ENCODE measurements around the gene CCDC34.
"Not testable (repeated sequence)": the region's sequence is repeated elsewhere in the genome, so short reads cannot be mapped to it uniquely, and the experiment has no call there.

CCDC34 gene

GRCh38 chr11:27321340-27321739 lies 41.7 kb downstream of the CCDC34 start:
- H3K4ac ChIP-seq (ENCODE audit: low read depth in 1 of 2, low read length in 2 of 2); H2BK15ac ChIP-seq (ENCODE audit: low read depth, poor library complexity, severe bottlenecking); H3K14ac ChIP-seq (ENCODE audit: low read length in 2 of 2); H3K4me1 ChIP-seq (ENCODE audit: control insufficient read depth, insufficient read depth, low read depth, low read length); H3K79me1 ChIP-seq (replicated peaks; ENCODE audit: low read length, poor library complexity, severe bottlenecking); H2AK5ac ChIP-seq (ENCODE audit: low read length, severe bottlenecking); H3K4me2 ChIP-seq (ENCODE audit: low read length, poor library complexity, severe bottlenecking); H3K18ac ChIP-seq (ENCODE audit: low read depth in 1 of 2, low read length in 2 of 2); H3K9me3 ChIP-seq (ENCODE audit: control insufficient read depth, low read length); H2BK12ac ChIP-seq (ENCODE audit: low read length in 2 of 2); H3K27me3 ChIP-seq (ENCODE audit: control insufficient read depth in 1 of 2, insufficient read depth in 1 of 2, low read length in 2 of 2); H2BK120ac ChIP-seq (ENCODE audit: low read depth, low read length); H3K36me3 ChIP-seq (ENCODE audit: control insufficient read depth in 1 of 2, insufficient read depth in 2 of 2, low read depth in 1 of 2, low read length in 2 of 2); H4K91ac ChIP-seq (ENCODE audit: low read length); H3K4me3 ChIP-seq (ENCODE audit: insufficient read depth in 1 of 2, low read depth in 1 of 2, low read length in 2 of 2); H3K27ac ChIP-seq (ENCODE audit: low read length, poor library complexity, severe bottlenecking); H2BK5ac ChIP-seq (ENCODE audit: low read depth, low read length, poor library complexity, severe bottlenecking); DNase-seq; H4K8ac ChIP-seq (ENCODE audit: low read length); H3K9ac ChIP-seq (ENCODE audit: low read length); H2AFZ ChIP-seq (ENCODE audit: low read depth, low read length); H3K23ac ChIP-seq (ENCODE audit: low read length in 2 of 2): not testable (repeated sequence)
- 91% methylated on average over 10 of the region's 10 CpGs for WGBS

GRCh38 chr11:27319072-27319471 lies 43.9 kb downstream of the CCDC34 start:
- peak; percentile 48 for DNase-seq
- H3K79me1 ChIP-seq (replicated peaks; ENCODE audit: low read length, poor library complexity, severe bottlenecking): no peaks in the 10 kb centered on the region

GRCh38 chr11:27317751-27318150 lies 45.3 kb downstream of the CCDC34 start:
- Histone ChIP-seq H3K9ac (ENCODE audit: low read length) (peak overlapping the region; percentile 68), H3K27ac (ENCODE audit: low read length, poor library complexity, severe bottlenecking) (no peak overlapping the region), H2BK5ac (ENCODE audit: low read depth, low read length, poor library complexity, severe bottlenecking) (no peak overlapping the region), H3K14ac (ENCODE audit: low read length in 2 of 2) (no peak overlapping the region), H3K9me3 (ENCODE audit: control insufficient read depth, low read length) (no peaks in the 10 kb centered on the region), H3K23ac (ENCODE audit: low read length in 2 of 2) (no peak overlapping the region), H4K91ac (ENCODE audit: low read length) (no peak overlapping the region), H4K8ac (ENCODE audit: low read length) (no peak overlapping the region), H3K18ac (ENCODE audit: low read depth in 1 of 2, low read length in 2 of 2) (no peak overlapping the region), H3K27me3 (ENCODE audit: control insufficient read depth in 1 of 2, insufficient read depth in 1 of 2, low read length in 2 of 2) (no peaks in the 10 kb centered on the region), H3K4me3 (ENCODE audit: insufficient read depth in 1 of 2, low read depth in 1 of 2, low read length in 2 of 2) (no peak overlapping the region), H2BK120ac (ENCODE audit: low read depth, low read length) (no peak overlapping the region), H3K4ac (ENCODE audit: low read depth in 1 of 2, low read length in 2 of 2) (no peak overlapping the region), H2AK5ac (ENCODE audit: low read length, severe bottlenecking) (peak overlapping the region; percentile 70), H3K36me3 (ENCODE audit: control insufficient read depth in 1 of 2, insufficient read depth in 2 of 2, low read depth in 1 of 2, low read length in 2 of 2) (no peaks in the 10 kb centered on the region), H3K4me1 (ENCODE audit: control insufficient read depth, insufficient read depth, low read depth, low read length) (no peaks in the 10 kb centered on the region), H2BK15ac (ENCODE audit: low read depth, poor library complexity, severe bottlenecking) (no peak overlapping the region), H2BK12ac (ENCODE audit: low read length in 2 of 2) (no peak overlapping the region), H2AFZ (ENCODE audit: low read depth, low read length) (no peak overlapping the region), H3K79me1 (replicated peaks; ENCODE audit: low read length, poor library complexity, severe bottlenecking) (no peaks in the 10 kb centered on the region), H3K4me2 (ENCODE audit: low read length, poor library complexity, severe bottlenecking) (no peak overlapping the region)
- DNase-seq: peak; percentile 68
- WGBS: 16% methylated on average over 2 of the region's 2 CpGs

More at GRCh38 chr11:27319072-27319471, 43.9 kb downstream of the CCDC34 start:
- H3K36me3 ChIP-seq (ENCODE audit: control insufficient read depth in 1 of 2, insufficient read depth in 2 of 2, low read depth in 1 of 2, low read length in 2 of 2): no peaks in the 10 kb centered on the region
- no peak overlapping the region for H4K8ac ChIP-seq (ENCODE audit: low read length)
- no peak overlapping the region for H3K18ac ChIP-seq (ENCODE audit: low read depth in 1 of 2, low read length in 2 of 2)
- H3K27me3 ChIP-seq (ENCODE audit: control insufficient read depth in 1 of 2, insufficient read depth in 1 of 2, low read length in 2 of 2): no peaks in the 10 kb centered on the region
- H2BK120ac ChIP-seq (ENCODE audit: low read depth, low read length): no peak overlapping the region
- no peak overlapping the region for H2BK5ac ChIP-seq (ENCODE audit: low read depth, low read length, poor library complexity, severe bottlenecking)
- no peak overlapping the region for H3K14ac ChIP-seq (ENCODE audit: low read length in 2 of 2)
- no peak overlapping the region for H2AFZ ChIP-seq (ENCODE audit: low read depth, low read length)
- whole genome bisulfite sequencing: 20% methylated on average over 2 of the region's 2 CpGs
- H3K4ac ChIP-seq (ENCODE audit: low read depth in 1 of 2, low read length in 2 of 2): peak overlapping the region in 1 of 2 experiments; percentile 26
- H3K4me3 ChIP-seq (ENCODE audit: insufficient read depth in 1 of 2, low read depth in 1 of 2, low read length in 2 of 2): no peak overlapping the region
- H2AK5ac ChIP-seq (ENCODE audit: low read length, severe bottlenecking): no peak overlapping the region
- no peaks in the 10 kb centered on the region for H3K9me3 ChIP-seq (ENCODE audit: control insufficient read depth, low read length)
- H2BK12ac ChIP-seq (ENCODE audit: low read length in 2 of 2): peak overlapping the region in 1 of 2 experiments; percentile 18
- H3K9ac ChIP-seq (ENCODE audit: low read length): peak overlapping the region; percentile 68
- no peak overlapping the region for H3K27ac ChIP-seq (ENCODE audit: low read length, poor library complexity, severe bottlenecking)
- H3K23ac ChIP-seq (ENCODE audit: low read length in 2 of 2): no peak overlapping the region
- no peaks in the 10 kb centered on the region for H3K4me1 ChIP-seq (ENCODE audit: control insufficient read depth, insufficient read depth, low read depth, low read length)
- no peak overlapping the region for H2BK15ac ChIP-seq (ENCODE audit: low read depth, poor library complexity, severe bottlenecking)
- H4K91ac ChIP-seq (ENCODE audit: low read length): no peak overlapping the region
- peak overlapping the region; percentile 34 for H3K4me2 ChIP-seq (ENCODE audit: low read length, poor library complexity, severe bottlenecking)

- no peak for DNase-seq
- no peak overlapping the region for H3K18ac ChIP-seq (ENCODE audit: low read depth in 1 of 2, low read length in 2 of 2)
- H3K4me1 ChIP-seq (ENCODE audit: control insufficient read depth, insufficient read depth, low read depth, low read length): no peaks in the 10 kb centered on the region
These were observed 47.2 kb downstream of the CCDC34 start for GRCh38 chr11:27315836-27316235.

More at GRCh38 chr11:27315836-27316235, 47.2 kb downstream of the CCDC34 start:
- Histone ChIP-seq H2AK5ac (ENCODE audit: low read length, severe bottlenecking) (no peak overlapping the region), H2AFZ (ENCODE audit: low read depth, low read length) (no peak overlapping the region), H3K14ac (ENCODE audit: low read length in 2 of 2) (no peak overlapping the region), H3K36me3 (ENCODE audit: control insufficient read depth in 1 of 2, insufficient read depth in 2 of 2, low read depth in 1 of 2, low read length in 2 of 2) (no peaks in the 10 kb centered on the region), H3K9ac (ENCODE audit: low read length) (no peak overlapping the region), H3K9me3 (ENCODE audit: control insufficient read depth, low read length) (no peaks in the 10 kb centered on the region), H2BK15ac (ENCODE audit: low read depth, poor library complexity, severe bottlenecking) (no peak overlapping the region), H4K91ac (ENCODE audit: low read length) (no peak overlapping the region), H2BK5ac (ENCODE audit: low read depth, low read length, poor library complexity, severe bottlenecking) (no peak overlapping the region), H3K4ac (ENCODE audit: low read depth in 1 of 2, low read length in 2 of 2) (no peak overlapping the region), H3K27me3 (ENCODE audit: control insufficient read depth in 1 of 2, insufficient read depth in 1 of 2, low read length in 2 of 2) (no peaks in the 10 kb centered on the region), H3K23ac (ENCODE audit: low read length in 2 of 2) (no peak overlapping the region), H3K4me2 (ENCODE audit: low read length, poor library complexity, severe bottlenecking) (no peak overlapping the region), H2BK120ac (ENCODE audit: low read depth, low read length) (no peak overlapping the region), H2BK12ac (ENCODE audit: low read length in 2 of 2) (no peak overlapping the region), H3K27ac (ENCODE audit: low read length, poor library complexity, severe bottlenecking) (no peak overlapping the region), H3K4me3 (ENCODE audit: insufficient read depth in 1 of 2, low read depth in 1 of 2, low read length in 2 of 2) (no peak overlapping the region), H4K8ac (ENCODE audit: low read length) (no peak overlapping the region), H3K79me1 (replicated peaks; ENCODE audit: low read length, poor library complexity, severe bottlenecking) (no peaks in the 10 kb centered on the region)
- WGBS: no CpG with 5 or more reads among the region's 1 CpG
